NCI-H1417 treated with DMSO at 0.1 percent for 48 hours (cell line): ENCODE measurements around the gene KRTAP5-11.
"Not testable (repeated sequence)": the region's sequence is repeated elsewhere in the genome, so short reads cannot be mapped to it uniquely, and the experiment has no call there.

Experiments used
- DNase-seq: peaks from one replicate; lab custom pipeline; 2025; lab: John Stamatoyannopoulos, UW

KRTAP5-11 gene

GRCh38 chr11:71555508-71555907, 27.2 kb downstream of the KRTAP5-11 start:
- DNase-seq: no peak

- no peak for DNase-seq
These were observed 27.7 kb downstream of the KRTAP5-11 start for GRCh38 chr11:71554996-71555395.

GRCh38 chr11:71551711-71552110, 31.0 kb downstream of the KRTAP5-11 start:
- DNase-seq: no peak

DNA sequence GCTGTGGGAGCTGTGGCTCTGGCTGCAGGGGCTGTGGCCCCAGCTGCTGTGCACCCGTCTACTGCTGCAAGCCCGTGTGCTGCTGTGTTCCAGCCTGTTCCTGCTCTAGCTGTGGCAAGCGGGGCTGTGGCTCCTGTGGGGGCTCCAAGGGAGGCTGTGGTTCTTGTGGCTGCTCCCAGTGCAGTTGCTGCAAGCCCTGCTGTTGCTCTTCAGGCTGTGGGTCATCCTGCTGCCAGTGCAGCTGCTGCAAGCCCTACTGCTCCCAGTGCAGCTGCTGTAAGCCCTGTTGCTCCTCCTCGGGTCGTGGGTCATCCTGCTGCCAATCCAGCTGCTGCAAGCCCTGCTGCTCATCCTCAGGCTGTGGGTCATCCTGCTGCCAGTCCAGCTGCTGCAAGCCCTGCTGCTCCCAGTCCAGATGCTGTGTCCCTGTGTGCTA, 33.9 kb downstream of the KRTAP5-11 start:
- no peak for DNase-seq

- DNase-seq: no peak
These were observed 34.6 kb downstream of the KRTAP5-11 start, which contains the start of gene KRTAP5-9 for GRCh38 chr11:71548120-71548519. Gene KRTAP5-9, plus strand, starts transcription at chr11:71548420. Its CDS starts 238 bp downstream, at chr11:71548658.

GRCh38 chr11:71545405-71545966, 37.2 kb downstream of the KRTAP5-11 start:
- no peak for DNase-seq

DNA sequence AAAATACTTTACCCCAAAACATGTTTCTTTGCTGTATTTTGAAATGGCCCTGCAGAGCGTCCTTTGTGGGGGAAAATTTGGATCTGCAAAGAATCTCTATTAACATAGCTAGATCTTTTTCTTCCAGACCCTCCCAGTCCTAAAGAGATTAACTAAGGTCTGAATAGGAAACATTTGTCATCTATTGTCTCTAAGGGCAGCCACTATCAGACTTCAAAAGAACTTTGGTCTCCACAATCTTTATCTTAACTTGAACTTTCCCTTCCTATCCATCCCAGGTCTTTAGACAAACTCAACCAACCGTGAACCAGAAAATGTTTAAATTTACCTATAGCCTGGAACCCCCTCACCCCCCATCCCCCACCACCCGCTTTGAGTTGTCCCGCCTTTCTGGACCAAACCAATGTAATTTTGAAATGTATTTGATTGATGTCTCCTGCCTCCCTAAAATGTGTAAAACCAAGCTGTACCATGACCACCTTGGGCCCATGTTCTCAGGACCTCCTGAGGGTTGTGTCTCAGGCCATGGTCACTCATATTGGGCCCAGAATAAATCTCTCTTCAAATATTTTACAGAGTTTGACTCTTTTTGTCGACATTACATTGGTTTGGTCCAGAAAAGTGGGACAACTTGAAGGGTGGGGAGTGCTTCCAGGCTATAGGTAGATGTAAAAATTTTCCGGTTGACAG, 38.0 kb downstream of the KRTAP5-11 start:
- no peak for DNase-seq

DNA sequence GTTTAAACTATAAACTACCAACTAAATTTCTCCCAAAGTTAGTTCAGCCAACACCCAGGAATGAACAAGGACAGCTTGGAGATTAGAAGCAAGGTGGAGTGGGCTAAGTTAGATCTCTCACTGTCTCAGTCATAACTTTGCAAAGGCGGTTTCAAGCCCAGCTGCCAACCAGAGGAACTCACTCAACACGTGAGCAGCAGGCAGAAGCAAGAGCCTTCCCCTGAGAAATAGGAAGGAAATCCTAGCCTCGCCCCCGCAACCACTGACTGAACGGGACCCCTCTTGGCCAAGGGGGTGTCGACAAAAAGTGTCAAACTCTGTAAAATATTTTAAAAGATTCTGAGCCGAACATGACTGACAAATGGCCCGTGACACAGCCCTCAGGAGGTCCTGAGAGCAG, 38.8 kb downstream of the KRTAP5-11 start:
- DNase-seq: no peak

DNA sequence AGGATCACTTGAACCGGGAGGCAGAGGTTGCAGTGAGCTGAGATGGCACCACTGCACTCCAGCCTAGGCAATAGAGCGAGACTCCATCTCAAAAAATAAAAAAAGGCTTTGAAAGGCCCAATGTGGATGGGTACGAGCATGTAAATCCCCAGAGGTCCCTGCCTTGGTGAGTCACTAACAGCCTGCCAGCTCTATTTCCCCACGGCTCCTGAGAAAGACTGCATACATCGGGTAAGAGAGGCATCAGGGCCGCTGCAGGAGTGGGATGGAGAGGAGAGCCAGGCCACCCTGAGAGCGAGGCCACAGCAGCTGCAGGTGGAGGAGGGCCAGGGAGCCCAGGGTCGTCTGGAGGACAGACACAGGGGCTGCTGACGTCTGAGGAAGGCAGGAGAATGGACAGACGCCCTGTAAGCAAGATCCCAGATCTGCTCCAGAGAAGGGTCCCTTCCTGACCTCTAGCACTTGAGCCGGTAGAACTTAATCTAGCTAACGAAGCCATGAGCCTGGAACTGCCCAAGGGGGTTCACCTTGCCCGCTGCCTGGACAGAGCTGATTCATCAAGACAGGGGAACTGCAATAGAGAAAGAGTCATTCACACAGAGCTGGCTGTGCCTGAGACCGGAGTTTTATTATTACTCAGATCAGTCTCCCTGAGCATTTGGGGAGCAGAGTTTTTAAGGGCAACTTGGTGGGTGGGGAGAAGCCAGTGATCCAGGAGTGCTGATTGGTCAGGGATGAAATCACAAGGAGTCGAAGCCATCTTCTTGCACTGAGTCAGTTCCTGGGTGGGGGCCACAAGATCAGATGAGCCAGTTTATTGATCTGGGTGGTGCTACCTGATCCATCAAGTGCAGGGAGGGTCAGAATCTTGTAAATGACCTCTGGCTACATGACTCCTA, 39.5 kb downstream of the KRTAP5-11 start:
- no peak for DNase-seq

DNA sequence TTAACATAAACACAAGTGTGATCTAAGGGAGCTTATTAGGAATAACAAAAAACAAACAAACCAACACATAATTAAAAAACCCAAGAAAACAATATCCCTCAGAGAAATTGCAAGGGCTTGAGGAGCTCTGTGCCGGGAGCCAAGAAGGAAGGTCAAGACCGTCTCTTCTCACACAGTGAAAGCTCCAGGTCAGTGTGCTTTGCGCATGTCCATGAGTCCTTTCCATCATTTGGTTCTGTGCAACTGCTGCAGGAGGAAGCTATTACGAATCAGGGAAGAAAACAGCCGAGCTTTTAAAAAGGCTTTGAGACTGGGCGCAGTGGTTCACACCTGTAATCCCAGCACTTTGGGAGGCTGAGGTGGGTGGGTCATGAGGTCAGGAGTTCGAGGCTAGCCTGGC, 40.3 kb downstream of the KRTAP5-11 start:
- no peak for DNase-seq

DNA sequence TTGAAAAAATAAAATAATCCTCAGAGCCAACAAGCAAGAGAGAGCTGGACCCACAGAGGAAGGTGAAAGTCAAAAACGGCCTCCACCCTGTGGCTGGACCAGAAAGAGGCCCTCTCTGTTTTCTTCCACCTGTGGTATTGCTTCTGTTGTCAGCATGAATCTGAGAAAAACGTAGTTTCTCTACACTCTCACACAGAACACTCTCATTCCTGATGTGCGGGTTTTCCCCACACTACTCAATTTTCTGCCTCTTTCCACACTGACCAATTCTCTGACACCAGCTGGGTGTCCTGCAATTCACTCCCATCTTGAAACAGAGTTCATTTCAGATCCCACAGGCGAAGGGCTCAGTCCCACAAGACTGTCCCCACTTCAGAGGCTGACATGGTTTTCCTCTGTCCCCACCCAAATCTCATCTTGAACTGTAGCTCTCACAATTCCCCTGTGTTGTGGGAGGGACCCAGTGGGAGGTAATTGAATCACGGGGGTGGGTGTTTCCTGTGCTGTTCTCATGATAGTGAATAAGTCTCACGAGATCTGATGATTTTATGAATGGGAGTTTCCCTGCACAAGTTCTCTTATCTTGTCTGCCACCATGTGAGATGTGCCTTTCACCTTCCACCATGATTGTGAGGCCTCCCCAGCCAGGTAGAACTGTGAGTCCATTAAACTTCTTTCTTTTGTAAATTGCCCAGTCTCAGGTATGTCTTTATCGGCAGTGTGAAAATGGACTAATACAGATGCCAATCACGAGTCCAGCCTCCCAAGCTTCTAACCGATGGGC, 42.0 kb downstream of the KRTAP5-11 start:
- DNase-seq: not testable (repeated sequence)

DNA sequence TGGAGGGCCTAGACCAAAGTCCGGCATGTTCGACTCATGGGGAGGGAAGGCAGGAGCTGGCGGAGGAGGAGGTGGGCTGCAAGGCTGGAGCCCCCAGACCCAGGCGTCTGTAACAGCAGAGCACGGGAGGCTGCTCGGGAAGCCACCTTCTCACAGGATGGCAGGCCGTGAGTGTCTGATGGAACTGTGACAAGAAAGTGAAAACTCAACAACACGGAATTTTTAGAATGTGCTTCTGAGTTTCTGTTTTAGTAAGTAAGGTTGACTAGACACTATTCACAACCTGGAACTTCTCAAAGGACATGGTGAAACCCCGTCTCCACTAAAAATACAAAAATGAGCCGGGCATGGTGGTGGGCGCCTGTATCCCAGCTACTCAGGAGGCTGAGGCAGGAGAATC, 42.7 kb downstream of the KRTAP5-11 start:
- not testable (repeated sequence) for DNase-seq

DNA sequence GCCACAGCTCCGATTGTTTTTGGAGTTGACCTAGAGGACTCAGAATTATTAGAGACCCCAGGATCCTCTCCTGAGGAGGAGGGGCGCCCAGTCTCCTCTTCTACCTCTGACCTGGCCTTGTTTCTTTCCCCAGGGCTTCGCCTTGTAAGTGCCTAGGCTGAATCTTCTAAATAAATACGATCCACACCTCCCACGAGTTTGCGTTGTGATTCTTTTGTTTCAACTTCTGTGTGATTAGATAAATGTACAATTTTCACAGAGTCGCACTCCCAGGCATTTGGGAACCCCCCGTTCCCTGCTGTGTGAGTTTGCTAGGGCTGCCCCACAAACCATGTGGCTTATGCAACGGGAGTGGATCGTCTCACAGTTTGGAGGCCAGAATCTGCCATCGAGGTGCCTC, 43.7 kb downstream of the KRTAP5-11 start:
- no peak for DNase-seq

GRCh38 chr11:71538666-71538990, 44.0 kb downstream of the KRTAP5-11 start:
- DNase-seq: no peak

- not testable (repeated sequence) for DNase-seq
These were observed 44.6 kb downstream of the KRTAP5-11 start, which contains the start of gene KRTAP5-8 for GRCh38 chr11:71537977-71538665. Gene KRTAP5-8, plus strand, starts transcription at chr11:71538025. Its CDS starts 31 bp downstream, at chr11:71538056.

GRCh38 chr11:71537537-71537936, 45.1 kb downstream of the KRTAP5-11 start:
- no peak for DNase-seq

DNA sequence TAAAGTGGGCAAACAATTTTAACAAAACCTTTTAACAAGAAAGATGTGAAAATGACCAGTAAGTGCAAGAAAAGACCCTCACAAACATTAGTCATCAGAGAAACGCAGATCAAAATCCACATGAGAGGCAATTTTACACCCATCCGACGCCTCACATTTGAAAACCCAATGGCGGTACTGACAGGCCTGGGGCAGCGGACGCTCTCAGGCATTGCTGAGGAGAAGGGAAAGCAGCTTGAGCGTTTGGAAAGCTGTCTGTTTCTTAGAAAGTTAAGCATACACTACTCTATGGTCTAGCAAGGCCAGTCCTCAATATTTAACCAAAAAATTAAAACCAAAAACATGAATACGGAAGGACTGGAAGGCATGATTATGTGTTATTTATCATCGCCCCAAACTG, 46.9 kb downstream of the KRTAP5-11 start:
- DNase-seq: no peak

DNA sequence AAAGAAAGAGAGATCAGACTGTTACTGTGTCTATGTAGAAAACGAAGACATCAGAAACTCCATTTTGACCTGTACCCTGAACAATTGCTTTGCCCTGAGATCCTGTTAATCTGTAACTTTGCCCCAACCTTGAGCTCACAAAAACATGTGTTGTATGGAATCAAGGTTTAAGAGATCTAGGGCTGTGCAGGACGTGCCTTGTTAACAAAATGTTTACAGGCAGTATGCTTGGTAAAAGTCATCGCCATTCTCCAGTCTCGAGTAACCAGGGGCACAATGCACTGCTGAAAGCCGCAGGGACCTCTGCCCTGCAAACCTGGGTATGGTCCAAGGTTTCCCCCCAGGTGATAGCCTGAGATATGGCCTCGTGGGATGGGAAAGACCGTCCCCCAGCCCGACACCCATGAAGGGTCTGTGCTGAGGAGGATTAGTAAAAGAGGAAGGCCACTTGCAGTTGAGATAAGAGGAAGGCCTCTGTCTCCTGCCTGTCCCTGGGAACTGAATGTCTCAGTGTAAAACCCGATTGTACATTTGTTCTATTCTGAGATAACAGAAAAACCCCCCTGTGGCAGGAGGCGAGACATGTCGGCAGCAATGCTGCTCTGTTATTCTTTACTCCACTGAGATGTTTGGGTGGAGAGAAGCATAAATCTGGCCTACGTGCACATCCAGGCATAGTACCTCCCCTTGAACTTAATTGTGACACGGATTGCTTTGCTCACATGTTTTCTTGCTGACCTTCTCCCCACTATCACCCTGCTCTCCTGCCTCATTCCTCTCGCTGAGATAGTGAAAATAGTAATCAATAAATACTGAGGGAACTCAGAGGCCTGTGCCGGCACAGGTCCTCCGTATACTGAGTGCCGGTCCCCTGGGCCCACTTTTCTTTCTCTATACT, 47.7 kb downstream of the KRTAP5-11 start:
- not testable (repeated sequence) for DNase-seq

DNA sequence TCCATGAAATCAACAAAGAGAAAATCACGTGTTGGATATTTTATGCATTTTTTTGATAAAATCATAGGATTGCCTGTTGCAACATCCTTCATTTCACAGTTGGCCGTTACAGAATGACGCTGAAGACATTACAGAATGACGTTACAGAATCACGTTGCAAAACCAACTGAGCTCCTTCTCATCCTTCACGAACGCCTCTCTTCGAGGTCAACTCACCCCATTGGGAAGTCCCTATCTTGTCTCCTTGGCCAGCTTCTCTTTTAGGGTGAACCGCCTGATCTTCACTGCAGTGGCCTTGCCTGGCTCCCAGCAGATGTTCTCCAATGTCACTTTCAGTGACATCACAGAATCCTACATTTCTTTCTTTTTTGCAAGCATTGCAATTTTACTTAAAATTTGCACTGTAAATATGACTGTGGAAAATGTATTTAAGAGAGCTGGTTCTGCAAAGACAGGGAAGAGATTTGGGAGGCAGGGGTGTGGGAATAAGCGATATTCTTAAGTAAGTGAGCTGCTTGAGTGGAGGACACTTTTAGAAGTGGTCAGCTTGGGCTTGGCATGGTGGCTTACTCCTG, 50.6 kb downstream of the KRTAP5-11 start:
- no peak for DNase-seq
